Superior temporal gyrus (tissue), 1 donor: ENCODE data around the gene OR51L1.

Experiments used
- DNase-seq: peaks from one replicate; pipeline ENCODE4 v3.0.0-alpha.2; 2016; ENCODE audit errors: extremely low spot score

Gene OR51L1

GRCh38 chr11:5046754-5047330, 52.2 kb downstream of the OR51L1 start:
- no peak for DNase-seq
